Embryonic facial prominence (tissue), 1 donor: ENCODE data around the gene SPN.
A peak's percentile ranks its signal among the peaks of the same experiment; 100 is the strongest.
"Not testable (repeated sequence)": the region's sequence is repeated elsewhere in the genome, so short reads cannot be mapped to it uniquely, and the experiment has no call there.

Experiments used
- DNase-seq: peaks from one replicate; pipeline ENCODE4 v3.0.0-alpha.2; 2016; ENCODE audit errors: extremely low spot score

SPN gene

GRCh38 chr16:29663016-29663806 lies at the start of gene SPN:
Gene SPN, plus strand, starts transcription at chr16:29663247. Its CDS starts 482 bp downstream, at chr16:29663729.
- DNase-seq = no peak

- peak; percentile 37 for DNase-seq
Measured at GRCh38 chr16:29613307-29614057, 49.6 kb upstream of the SPN start.

DNA sequence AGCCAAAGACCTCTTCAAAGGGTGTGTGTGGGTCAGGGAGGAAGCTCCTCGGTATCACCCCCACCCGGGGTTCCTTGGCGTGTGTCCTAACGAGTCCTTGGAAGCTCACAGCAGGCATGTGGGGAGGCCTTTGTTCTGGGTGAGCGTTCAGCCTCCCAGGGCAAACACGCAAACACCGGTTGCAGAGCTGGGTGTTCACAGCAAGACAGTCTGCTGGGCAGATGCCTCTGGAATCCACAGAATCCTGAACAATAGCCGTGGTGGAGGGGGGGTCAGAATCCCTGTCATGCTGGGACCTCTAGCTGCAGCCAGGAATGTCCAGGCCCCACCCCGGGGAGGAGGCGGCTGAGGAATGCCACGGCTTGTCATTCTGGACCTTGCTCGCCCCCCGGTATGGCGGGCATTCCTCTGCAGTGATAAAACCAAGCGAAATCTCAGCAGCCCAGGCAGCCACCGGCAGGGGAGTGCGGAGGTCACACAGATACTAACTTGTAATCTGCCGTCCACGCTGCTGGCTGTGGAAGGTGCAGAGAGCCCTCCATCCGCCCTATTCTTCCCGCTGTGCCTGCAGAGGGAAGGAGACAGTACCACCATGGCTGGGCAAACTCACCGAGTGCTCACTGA lies 48.2 kb upstream of the SPN start:
- DNase-seq = not testable (repeated sequence)

DNA sequence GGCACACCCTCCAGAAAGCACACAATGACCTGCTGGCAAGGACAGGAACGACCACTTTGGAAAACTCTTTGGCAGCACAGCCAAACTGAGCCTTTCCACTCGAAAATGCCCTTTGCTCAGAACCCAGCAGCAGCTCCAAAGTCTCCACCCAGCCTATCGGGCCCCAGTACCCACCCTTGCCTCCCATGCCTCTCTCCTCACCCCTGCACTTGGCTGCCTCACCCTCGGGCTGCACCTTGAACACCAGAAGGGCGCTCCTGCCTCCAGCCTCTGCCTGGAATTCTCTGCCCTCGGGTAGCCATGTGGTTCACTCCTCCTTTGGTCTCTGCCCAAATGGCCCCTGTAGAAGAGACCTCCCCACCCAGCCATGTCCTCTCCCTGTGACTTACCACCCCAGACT lies 46.9 kb upstream of the SPN start:
- not testable (repeated sequence) for DNase-seq

DNA sequence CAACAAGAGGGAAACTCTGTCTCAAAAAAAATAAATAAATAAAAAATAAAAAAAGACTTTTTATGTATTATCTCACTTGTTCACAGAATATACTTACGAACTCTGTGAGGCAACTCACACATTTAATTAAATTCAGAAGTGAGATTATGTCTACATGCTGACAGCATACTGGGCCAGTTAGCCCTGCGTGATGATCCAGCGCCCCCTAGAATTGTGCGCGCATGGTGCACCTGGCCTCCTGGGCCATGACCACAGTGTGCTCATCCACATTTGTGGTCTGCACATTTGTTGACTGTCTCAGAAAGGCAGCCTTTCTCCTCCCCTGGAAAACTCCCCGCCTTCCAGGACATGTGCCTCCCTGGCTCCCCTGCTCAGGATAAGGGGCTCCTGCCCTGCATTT lies 42.5 kb upstream of the SPN start:
- DNase-seq = not testable (repeated sequence)

GRCh38 chr16:29622738-29623137 lies 40.3 kb upstream of the SPN start:
- DNase-seq = not testable (repeated sequence)

DNA sequence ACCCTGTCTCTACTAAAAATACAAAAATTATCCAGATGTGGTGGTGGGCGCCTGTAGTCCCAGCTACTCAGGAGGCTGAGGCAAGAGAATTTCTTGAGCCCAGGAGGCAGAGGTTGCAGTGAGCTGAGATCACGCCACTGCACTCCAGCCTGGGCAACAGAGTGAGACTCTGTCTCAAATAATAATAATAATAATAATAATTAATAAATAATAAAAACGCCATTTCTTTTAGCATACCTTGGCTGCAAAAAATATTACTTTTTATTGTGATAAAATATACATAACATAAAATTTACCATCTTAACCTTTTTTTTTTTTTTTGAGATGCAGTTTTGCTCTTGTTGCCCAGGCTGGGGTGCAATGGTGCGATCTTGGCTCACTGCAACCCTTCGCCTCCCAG lies 39.8 kb upstream of the SPN start:
- DNase-seq = not testable (repeated sequence)

- not testable (repeated sequence) for DNase-seq
Measured at GRCh38 chr16:29625114-29625513, 37.9 kb upstream of the SPN start.

GRCh38 chr16:29626778-29627331 lies 36.2 kb upstream of the SPN start:
- DNase-seq = not testable (repeated sequence)

GRCh38 chr16:29627661-29628075 lies 35.4 kb upstream of the SPN start:
- not testable (repeated sequence) for DNase-seq

- not testable (repeated sequence) for DNase-seq
Measured at GRCh38 chr16:29628707-29629106, 34.3 kb upstream of the SPN start.

DNA sequence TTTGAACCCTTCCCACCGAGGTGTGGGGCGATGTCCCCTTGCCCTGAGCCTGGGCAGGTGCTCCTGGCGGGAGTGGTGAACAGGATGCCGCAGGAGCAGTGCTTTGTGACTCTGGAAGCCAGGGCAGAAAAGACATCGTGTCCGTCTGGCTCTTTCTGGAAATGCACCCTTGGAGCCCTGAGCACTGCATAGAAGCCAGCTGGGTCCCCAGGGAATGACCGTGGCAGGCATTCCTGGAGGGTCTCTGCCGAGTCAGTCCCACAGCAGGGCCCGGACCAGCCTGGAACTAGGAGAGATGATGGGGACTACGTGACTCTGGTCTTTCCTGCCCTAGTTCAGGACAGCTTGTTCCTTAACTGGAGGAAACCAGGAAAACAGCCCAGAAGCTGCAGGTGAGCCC lies 33.7 kb upstream of the SPN start:
- DNase-seq = not testable (repeated sequence)

DNA sequence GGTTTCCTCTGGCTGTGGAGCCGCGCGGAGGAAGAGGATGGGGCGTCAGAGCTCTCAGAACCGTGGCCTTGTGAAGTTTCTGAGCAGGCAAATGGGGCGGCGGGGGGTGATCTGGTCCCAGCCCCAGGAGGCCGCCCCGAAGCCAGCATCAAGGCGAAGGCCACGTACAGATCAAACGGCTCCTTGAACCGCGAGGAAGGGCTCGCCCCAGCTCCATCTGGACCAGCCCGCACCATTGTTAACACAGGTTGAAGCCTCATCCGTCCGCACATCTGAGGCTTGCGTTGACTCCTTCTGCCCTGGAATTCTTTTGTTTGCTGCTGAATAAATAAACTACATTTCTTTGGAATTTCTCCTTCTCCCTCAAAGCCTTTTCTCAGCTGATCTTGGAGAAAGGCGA lies 31.4 kb upstream of the SPN start:
- not testable (repeated sequence) for DNase-seq

DNA sequence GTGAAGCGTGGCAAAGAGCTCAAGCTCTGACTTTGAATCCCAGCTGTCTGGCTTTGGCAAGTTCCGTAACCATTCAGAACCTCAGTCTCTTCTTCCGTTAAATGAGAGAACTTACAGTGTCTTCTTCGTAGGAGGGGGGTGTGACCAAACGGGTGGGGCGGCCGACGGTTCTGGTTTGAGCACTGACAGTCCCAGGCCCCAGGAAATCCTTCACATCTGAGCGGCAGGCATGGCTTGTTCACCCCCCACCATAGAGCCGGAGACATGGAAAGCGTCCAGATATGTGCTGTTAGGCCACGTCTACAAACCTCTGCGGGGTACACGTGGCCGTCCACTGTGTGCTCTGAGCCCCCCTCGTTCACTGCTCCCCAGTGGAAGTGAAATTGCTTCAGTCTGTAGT lies 27.1 kb upstream of the SPN start:
- not testable (repeated sequence) for DNase-seq

GRCh38 chr16:29636368-29636767 lies 26.7 kb upstream of the SPN start:
- DNase-seq = not testable (repeated sequence)

DNA sequence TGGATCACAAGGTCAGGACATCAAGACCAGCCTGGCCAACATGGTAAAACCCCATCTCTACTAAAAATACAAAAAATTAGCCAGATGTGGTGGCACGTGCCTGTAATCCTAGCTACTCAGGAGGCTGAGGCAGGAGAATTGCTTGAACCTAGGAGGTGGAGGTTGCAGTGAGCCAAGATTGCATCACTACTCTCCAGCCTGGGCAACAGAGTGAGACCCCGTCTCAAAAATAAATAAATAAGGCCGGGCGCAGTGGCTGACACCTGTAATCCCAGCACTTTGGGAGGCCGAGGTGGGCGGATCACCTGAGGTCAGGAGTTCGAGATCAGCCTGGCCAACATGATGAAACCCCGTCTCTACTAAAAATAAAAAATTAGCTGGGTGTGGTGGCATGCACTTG lies 24.3 kb upstream of the SPN start:
- not testable (repeated sequence) for DNase-seq

DNA sequence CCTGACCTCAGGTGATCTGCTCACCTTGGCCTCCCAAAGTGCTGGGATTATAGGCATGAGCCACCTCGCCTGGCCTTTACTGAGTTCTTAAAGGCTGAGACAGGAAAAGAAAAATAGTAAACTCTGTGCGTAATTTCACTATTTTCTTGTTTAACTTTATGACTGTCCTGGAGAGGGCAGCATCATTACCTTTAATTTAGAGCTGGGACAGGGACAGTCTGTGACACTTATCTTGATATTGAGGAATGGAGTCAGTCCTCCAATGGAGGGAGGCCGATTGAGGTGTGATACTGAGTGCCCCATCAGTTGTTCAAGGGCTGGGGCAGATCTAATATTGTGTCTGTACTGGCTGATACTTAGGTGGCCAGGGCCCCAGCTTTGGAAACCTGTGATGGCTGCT lies 21.5 kb upstream of the SPN start:
- no peak for DNase-seq

DNA sequence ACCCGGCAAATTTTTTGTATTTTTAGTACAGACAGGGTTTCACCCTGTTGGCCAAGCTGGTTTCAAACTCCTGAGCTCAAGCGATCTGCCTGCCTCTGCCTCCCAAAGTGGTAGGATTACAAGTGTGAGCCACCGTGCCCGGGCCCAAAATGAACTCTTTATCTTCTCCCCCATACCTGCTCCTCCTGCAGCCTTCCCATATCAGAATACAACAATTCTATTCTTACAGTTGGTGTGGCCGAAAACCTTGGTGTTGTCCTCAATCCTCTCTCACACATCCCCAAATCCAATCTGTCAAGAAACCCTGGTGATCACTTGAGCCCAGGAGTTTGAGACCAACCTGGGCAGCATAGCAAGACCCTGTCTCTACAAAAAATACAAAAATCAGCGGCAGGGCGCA lies 19.5 kb upstream of the SPN start:
- DNase-seq = no peak

- DNase-seq = no peak
Measured at GRCh38 chr16:29644338-29644857, 18.6 kb upstream of the SPN start.

DNA sequence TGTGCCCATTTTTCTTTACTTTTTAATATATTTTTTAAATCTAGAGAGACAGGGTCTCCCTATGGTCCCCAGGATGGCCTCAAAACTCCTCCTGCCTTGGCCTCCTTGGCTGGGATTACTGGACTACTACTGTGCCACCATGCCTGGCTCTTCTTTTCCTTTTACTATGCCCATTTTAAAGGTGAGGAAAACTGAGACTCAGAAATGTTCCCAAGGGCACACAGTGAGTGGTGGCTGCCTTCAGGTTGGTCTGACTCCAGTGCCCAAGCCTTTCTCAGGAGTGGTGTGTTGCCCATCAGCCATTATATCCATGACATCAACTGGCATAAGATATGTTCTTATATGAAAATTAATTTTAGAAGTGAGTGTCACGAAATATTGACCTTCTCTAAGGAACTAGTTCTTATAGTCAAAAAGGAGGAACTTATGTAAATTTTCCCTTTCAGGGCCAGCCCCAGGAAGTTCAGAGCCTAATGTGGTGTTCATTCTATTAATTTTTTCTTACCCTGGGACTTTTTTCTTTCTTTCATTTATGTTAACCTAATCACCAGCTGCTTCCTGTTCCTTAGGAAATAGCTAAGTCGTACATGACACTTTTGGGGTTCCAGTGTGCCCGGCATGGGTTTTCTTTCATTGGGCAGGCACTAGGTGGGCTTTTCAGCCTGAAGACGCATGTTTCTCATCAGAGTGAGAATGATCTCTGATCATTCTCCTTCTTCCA lies 17.9 kb upstream of the SPN start:
- DNase-seq = no peak

DNA sequence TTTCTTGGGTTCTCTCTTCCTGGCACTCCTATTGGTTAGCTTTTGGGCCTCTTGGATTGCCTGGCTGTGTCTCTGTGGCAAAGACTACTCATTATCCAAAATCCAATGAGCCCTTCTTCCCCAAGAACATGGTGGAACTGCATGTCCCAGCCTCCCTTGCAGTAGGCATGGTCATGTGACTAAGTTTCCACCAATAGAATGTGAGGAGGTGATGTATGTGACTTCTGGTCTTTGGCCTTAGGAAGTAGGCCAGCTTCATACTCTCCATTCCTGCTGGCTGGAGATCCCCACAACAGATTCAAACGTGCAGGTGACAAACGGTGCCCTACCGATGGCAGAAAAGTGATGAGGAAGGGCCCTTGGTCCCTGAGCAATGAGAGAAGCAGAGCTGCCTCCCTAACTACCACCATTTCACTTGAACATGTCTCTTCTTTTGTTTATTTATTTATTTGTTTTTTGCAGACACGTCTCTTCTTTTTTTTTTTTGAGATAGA lies 17.3 kb upstream of the SPN start:
- DNase-seq = no peak
